K562 (cell line): ENCODE data around the gene KLHL22. TPM values are rescaled to one million over a fixed set of nuclear protein-coding genes. Genes with fewer than 3 reads are reported as not detected.

Source experiments
- ARID2 ChIP-seq: fragments of 450-650 bp; IDR thresholded peaks from 2 replicates; pipeline ENCODE4 v1.6.1; 2017; ENCODE audit warnings: antibody characterized with exemption, mild to moderate bottlenecking
- CHCHD3 ChIP-seq: fragments of 250-450 bp; sonication (Bioruptor Pico); IDR thresholded peaks from 2 replicates; pipeline ENCODE4 v2.1.2; 2022; ENCODE audit warnings: mild to moderate bottlenecking
- EHMT2 ChIP-seq: fragments of 450-650 bp; IDR thresholded peaks from 2 replicates; pipeline ENCODE4 v1.6.1; 2018; ENCODE audit warnings: antibody characterized with exemption
- FOXK2 ChIP-seq, 2 experiments: fragments of 450-650 bp; IDR thresholded peaks in 1 of 2; conservative IDR thresholded peaks in 1 of 2; 2 replicates each; pipeline ENCODE4 v1.6.1; 2016; ENCODE audit warnings: low read depth in 2 of 2, mild to moderate bottlenecking in 1 of 2
- GABPB1 ChIP-seq: sonication (generic); formaldehyde crosslinking; IDR thresholded peaks from 2 replicates; pipeline ENCODE4 v1.8.0; 2022; ENCODE audit warnings: mild to moderate bottlenecking, missing genetic modification reagents
- GATAD2B ChIP-seq: fragments of 450-650 bp; IDR thresholded peaks from 2 replicates; pipeline ENCODE4 v1.6.1; 2017; ENCODE audit warnings: mild to moderate bottlenecking, borderline replicate concordance
- HDGF ChIP-seq: fragments of 450-650 bp; IDR thresholded peaks from 2 replicates; pipeline ENCODE4 v1.6.1; 2016
- MECOM ChIP-seq: fragments of 250-450 bp; sonication (Bioruptor Pico); IDR thresholded peaks from 2 replicates; pipeline ENCODE4 v1.8.0; 2022; ENCODE audit warnings: inconsistent platforms
- MEF2A ChIP-seq: IDR thresholded peaks from 2 replicates; pipeline ENCODE4 v1.6.1; 2011; ENCODE audit warnings: low read depth, mild to moderate bottlenecking, low read length, moderate library complexity; ENCODE audit not compliant: control insufficient read depth
- NFE2L1 ChIP-seq: fragments of 450-650 bp; IDR thresholded peaks from 2 replicates; pipeline ENCODE4 v1.6.1; 2016; ENCODE audit warnings: missing genetic modification characterization, low read depth, mild to moderate bottlenecking, missing compliant biosample characterization, moderate library complexity, borderline replicate concordance
- SMAD3 ChIP-seq: fragments of 450-650 bp; formaldehyde crosslinking; conservative IDR thresholded peaks from 2 replicates; pipeline ENCODE4 v1.4.0; 2020; ENCODE audit warnings: mild to moderate bottlenecking
- SMAD4 ChIP-seq: fragments of 250-450 bp; sonication (Bioruptor Pico); conservative IDR thresholded peaks from 2 replicates; pipeline ENCODE4 v1.8.0; 2021; ENCODE audit warnings: inconsistent platforms, mild to moderate bottlenecking, moderate library complexity
- SMARCA4 ChIP-seq: fragments of 450-650 bp; IDR thresholded peaks from 2 replicates; pipeline ENCODE4 v1.6.1; 2016
- SMARCA5 ChIP-seq: fragments of 450-650 bp; IDR thresholded peaks from 2 replicates; pipeline ENCODE4 v1.6.1; 2016
- SRSF7 ChIP-seq: fragments of 200-400 bp; formaldehyde crosslinking; optimal IDR thresholded peaks from 2 replicates; pipeline ENCODE3; 2017; ENCODE audit warnings: mild to moderate bottlenecking, low read depth, low read length
- TRIM24 ChIP-seq, 2 experiments: fragments of 450-650 bp; IDR thresholded peaks; 2 replicates each; pipeline ENCODE4 v1.6.1; 2016
- ZNF140 ChIP-seq: fragments of 250-450 bp; sonication (Bioruptor Pico); IDR thresholded peaks from 2 replicates; pipeline ENCODE4 v1.8.0; 2021; ENCODE audit warnings: moderate library complexity, mild to moderate bottlenecking, inconsistent platforms
- ZNF184 ChIP-seq: sonication (generic); formaldehyde crosslinking; IDR thresholded peaks from 2 replicates; pipeline ENCODE4 v1.5.0; 2020; ENCODE audit warnings: missing genetic modification reagents
- ZNF217 ChIP-seq: sonication (generic); formaldehyde crosslinking; IDR thresholded peaks from 2 replicates; pipeline ENCODE4 v1.8.0; 2022; ENCODE audit warnings: mild to moderate bottlenecking, missing genetic modification reagents
- ZNF431 ChIP-seq: sonication (generic); formaldehyde crosslinking; IDR thresholded peaks from 2 replicates; pipeline ENCODE4 v1.8.0; 2022; ENCODE audit warnings: mild to moderate bottlenecking, missing genetic modification reagents
- ZNF785 ChIP-seq: fragments of 250-450 bp; sonication (Bioruptor Pico); IDR thresholded peaks from 2 replicates; pipeline ENCODE4 v1.4.0; 2020; ENCODE audit warnings: mild to moderate bottlenecking
- ZZZ3 ChIP-seq: fragments of 450-650 bp; IDR thresholded peaks from 2 replicates; pipeline ENCODE4 v1.6.1; 2016; ENCODE audit warnings: antibody characterized with exemption, mild to moderate bottlenecking, moderate library complexity
- polyA plus RNA-seq, 8 experiments: library from polyadenylated mRNA; depleted of rRNA in 4 of 8; stranded (reverse) in 5 of 8; unstranded in 3 of 8; fragments of >200 nt; fragmentation: Nextera tagmentation in 2 of 8; fragmentation: Illumina TruSeq in 1 of 8; extraction: Ambion mirVana in 2 of 8; extraction: Trizol in 1 of 8; gene quantifications; 2 replicates each; pipeline versions ENCODE4 v1.2.1 to v1.2.3, GENCODE V29; 2011 to 2014; ENCODE audit warnings: inconsistent platforms in 1 of 8, missing spikeins in 1 of 8
- total RNA-seq, 7 experiments: library from RNA; depleted of rRNA in 6 of 7; stranded (reverse); fragments of >200 nt in 6 of 7; fragmentation: Illumina TruSeq in 2 of 7; extraction: Trizol in 2 of 7; gene quantifications; 2 replicates each; pipeline versions ENCODE4 v1.2.1 to v1.2.3, GENCODE V29; 2011 to 2021; ENCODE audit warnings: low replicate concordance in 1 of 7
- TF ChIP-seq, protein P1 (sequence below): fragments of 250-450 bp; sonication (Bioruptor Pico); IDR thresholded peaks from 2 replicates; pipeline ENCODE4 v1.5.0; 2021
- TF ChIP-seq, protein P2 (sequence below): sonication (generic); formaldehyde crosslinking; IDR thresholded peaks from 2 replicates; pipeline ENCODE4 v1.9.0; 2022; ENCODE audit warnings: mild to moderate bottlenecking, missing genetic modification reagents
- TF ChIP-seq, protein P3 (sequence below), 2 experiments: fragments of 250-450 bp in 1 of 2; fragments of 450-650 bp in 1 of 2; sonication (Bioruptor Pico) in 1 of 2; IDR thresholded peaks; 2 replicates each; pipeline versions ENCODE4 v1.6.1 to v1.8.0; 2016 to 2021; ENCODE audit warnings: mild to moderate bottlenecking in 2 of 2, moderate library complexity in 2 of 2, missing compliant biosample characterization in 1 of 2, missing genetic modification characterization in 1 of 2
- TF ChIP-seq, protein P4 (sequence below): fragments of 250-450 bp; sonication (Bioruptor Pico); IDR thresholded peaks from 2 replicates; pipeline ENCODE4 v1.4.0; 2020

The KLHL22 gene
- total and polyA plus RNA-seq, 9 of the 15 experiments (the other 6 are each of a cell fraction or from before 2014, with no cell fraction given): 1.3 to 25.6 (median 15.2) TPM

DNA sequence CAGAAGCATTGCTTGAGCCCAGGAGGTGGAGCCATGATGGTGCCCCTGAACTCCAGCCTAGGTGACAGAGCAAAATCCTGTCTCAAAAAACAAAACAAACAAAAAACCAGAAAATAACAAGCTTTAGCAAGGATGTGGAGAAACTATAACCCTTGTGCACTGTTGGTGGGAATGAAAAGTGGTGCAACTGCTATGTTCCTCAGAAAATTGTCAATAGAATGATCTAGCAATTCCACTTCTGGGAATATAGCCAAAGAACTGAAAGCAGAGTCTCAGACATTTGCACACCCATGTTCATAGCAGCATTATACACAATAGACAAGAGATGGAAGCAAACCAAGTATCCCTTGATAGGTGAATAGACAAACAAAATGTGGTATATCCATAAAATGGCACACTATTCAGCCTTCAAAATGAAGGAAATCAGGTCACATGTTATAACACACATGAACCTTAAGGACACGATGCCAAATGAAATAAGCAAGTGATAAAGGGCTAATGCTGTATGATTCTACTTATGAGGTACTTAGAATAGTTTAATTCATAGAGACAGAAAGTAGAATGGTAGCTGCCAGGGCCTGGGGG lies 15.9 kb downstream of the KLHL22 start (continued):
- TF ChIP-seq EHMT2: 0 out of 2 replicates have a peak, but pooled peaks have one; percentile 43
- TF ChIP-seq, protein P1, sequence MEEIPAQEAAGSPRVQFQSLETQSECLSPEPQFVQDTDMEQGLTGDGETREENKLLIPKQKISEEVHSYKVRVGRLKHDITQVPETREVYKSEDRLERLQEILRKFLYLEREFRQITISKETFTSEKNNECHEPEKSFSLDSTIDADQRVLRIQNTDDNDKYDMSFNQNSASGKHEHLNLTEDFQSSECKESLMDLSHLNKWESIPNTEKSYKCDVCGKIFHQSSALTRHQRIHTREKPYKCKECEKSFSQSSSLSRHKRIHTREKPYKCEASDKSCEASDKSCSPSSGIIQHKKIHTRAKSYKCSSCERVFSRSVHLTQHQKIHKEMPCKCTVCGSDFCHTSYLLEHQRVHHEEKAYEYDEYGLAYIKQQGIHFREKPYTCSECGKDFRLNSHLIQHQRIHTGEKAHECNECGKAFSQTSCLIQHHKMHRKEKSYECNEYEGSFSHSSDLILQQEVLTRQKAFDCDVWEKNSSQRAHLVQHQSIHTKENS (CRISPR knock-in tag): no peak
- TF ChIP-seq, protein P2, sequence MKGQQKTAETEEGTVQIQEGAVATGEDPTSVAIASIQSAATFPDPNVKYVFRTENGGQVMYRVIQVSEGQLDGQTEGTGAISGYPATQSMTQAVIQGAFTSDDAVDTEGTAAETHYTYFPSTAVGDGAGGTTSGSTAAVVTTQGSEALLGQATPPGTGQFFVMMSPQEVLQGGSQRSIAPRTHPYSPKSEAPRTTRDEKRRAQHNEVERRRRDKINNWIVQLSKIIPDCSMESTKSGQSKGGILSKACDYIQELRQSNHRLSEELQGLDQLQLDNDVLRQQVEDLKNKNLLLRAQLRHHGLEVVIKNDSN (CRISPR knock-in tag): 0 out of 2 replicates have a peak, but pooled peaks have one; percentile 15
- no peak for TF ChIP-seq CHCHD3 (CRISPR knock-in tag)
- no peak for TF ChIP-seq MEF2A
- no peak for TF ChIP-seq MECOM (CRISPR knock-in tag)
- 0 out of 2 replicates have a peak, but pooled peaks have one; percentile 7 for TF ChIP-seq ARID2
- no peak for TF ChIP-seq ZZZ3
- TF ChIP-seq NFE2L1 (tag): no peak
- no peak for TF ChIP-seq SRSF7
- TF ChIP-seq ZNF184 (CRISPR knock-in tag): no peak
- TF ChIP-seq FOXK2 (conservative IDR thresholded peaks at IDR 0.05 in 1 of 2, IDR thresholded peaks at IDR 0.05 in 1 of 2; ENCODE audit: low read depth in 2 of 2): no peak
- TF ChIP-seq, protein P3, sequence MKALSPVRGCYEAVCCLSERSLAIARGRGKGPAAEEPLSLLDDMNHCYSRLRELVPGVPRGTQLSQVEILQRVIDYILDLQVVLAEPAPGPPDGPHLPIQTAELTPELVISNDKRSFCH (CRISPR knock-in tag; IDR thresholded peaks at IDR 0.05): no peak
- TF ChIP-seq, protein P3 (tag; IDR thresholded peaks at IDR 0.05): no peak
- TF ChIP-seq SMARCA4: no peak
- TF ChIP-seq TRIM24 (IDR thresholded peaks at IDR 0.05): peak in 1 of 2 experiments; percentile 12; a peak in 2 of 4 replicates
- TF ChIP-seq SMAD4 (CRISPR knock-in tag): no peak
- peak; percentile 89 for TF ChIP-seq HDGF
- TF ChIP-seq ZNF217 (CRISPR knock-in tag): 0 out of 2 replicates have a peak, but pooled peaks have one; percentile 12
- TF ChIP-seq, protein P4, sequence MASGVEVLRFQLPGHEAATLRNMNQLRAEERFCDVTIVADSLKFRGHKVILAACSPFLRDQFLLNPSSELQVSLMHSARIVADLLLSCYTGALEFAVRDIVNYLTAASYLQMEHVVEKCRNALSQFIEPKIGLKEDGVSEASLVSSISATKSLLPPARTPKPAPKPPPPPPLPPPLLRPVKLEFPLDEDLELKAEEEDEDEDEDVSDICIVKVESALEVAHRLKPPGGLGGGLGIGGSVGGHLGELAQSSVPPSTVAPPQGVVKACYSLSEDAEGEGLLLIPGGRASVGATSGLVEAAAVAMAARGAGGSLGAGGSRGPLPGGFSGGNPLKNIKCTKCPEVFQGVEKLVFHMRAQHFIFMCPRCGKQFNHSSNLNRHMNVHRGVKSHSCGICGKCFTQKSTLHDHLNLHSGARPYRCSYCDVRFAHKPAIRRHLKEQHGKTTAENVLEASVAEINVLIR (CRISPR knock-in tag): no peak
- no peak for TF ChIP-seq GATAD2B
- no peak for TF ChIP-seq SMAD3
- no peak for TF ChIP-seq GABPB1 (CRISPR knock-in tag)
- TF ChIP-seq ZNF431: no peak
- no peak for TF ChIP-seq ZNF140
- TF ChIP-seq ZNF785 (CRISPR knock-in tag): no peak
- TF ChIP-seq SMARCA5: peak; percentile 62
